HG03521 (cell line): ENCODE measurements around the gene MDC1.
A peak's percentile ranks its signal among the peaks of the same experiment; 100 is the strongest.
"Not testable (repeated sequence)": the region's sequence is repeated elsewhere in the genome, so short reads cannot be mapped to it uniquely, and the experiment has no call there.

Experiments used
- ATAC-seq: cut with Tn5 transposase; IDR thresholded peaks from one replicate; pipeline ENCODE4 v1.9.1; 2021; ENCODE audit warnings: mild to moderate bottlenecking, moderate library complexity; ENCODE audit not compliant: unreplicated experiment

Gene MDC1

DNA sequence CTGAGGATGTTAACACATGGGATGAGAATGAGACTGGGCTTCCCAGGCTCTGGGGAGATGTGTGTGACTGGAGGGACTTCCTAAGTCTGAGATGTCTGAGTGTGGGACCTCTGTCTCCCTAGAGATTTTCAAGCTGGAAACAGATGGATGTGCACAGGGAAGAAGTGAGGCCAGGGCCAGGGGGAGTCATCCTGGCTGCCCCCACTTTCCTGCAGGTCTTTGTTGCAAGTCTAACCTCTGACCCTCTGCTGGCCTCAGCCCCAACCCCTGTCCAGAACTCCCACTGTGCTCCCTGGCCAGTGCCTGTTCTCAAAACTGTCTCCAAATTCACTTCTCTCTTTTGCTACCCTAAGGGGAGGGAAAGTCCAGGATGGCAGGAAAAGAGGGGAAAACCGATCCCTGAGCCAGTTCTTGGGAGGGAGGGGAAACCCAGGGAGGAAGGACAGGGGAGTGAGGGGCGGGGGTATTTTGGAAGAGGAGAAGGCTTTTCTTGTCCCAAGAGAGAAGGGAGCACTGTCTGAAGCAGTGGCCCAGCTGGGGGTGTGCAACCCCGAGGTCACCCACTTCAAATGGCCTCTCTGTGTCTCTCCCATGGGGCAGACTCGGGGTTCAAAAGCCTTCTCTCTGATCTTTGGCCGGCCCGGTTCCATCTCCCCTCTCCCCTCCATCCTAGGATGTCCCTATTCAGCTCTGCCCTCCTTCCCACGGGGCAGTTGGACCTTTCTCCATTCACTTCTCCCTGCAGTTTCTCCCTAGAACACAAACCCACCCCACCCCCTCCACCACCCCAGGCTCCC, 33.7 kb downstream of the MDC1 start:
- no peak for ATAC-seq

DNA sequence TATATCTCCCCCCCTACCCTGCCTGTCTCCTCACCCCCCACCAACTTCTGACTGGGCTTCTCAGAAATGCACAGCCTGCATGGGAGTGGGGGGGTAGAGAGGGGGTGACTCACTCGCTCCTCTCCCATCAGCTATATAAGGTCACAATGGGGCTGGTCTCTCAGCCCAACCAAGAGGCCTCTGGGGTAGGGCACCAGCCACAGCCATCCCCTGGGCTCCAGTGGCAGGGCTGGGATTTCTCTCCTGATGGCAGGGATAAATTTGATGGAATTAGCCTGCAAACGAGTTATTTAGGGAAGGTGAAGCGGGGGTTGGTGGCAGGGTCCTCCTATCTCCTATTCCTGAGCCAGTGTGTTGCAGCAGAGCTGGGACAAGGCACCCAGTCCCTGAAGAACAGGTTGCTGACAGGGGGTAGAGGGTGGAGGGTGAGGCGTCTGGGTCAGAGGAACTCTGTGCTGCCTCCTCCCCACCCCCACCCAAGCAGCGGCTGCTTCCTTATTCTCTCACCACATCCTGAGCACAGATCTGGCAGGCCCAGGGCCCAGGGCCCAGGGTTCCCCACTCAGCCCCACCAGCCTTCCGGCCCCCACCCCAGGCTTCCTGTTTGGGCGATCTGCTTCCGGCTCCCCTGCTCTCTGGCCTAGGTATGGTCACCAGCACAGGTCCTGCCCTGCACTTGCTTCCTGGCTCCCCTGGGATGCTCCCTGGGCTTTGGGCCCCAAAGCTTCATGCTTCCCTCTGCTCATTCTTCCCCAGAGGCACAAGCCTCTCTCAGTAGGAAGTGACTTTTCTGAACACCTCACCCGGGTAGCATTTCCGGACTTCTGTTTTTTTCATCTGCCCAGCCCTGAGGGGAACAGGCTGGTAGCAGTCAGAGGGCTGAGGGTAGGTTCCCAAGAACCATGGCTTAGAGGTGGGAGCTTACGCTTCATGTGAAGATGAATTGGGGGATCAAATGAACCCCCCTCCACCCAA, 34.7 kb downstream of the MDC1 start:
- peak; percentile 31 for ATAC-seq

DNA sequence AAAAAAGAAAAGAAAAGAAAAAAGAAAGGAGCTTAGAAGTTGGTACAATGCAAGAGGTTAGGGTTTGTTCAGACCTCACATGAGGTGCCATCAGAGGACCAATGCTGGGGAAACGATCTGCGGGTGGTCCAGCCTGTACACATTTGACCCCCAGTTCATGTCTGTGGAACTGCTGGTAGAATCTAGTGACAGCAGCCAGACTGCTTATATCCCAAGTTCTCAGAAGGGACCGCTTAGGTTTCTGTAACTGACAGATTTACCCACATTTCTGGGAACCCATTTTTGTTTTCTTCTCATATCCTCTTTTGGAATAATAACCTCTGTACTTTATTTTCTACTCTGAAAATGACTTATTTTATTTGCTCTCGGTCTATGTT, 35.3 kb downstream of the MDC1 start:
- no peak for ATAC-seq

DNA sequence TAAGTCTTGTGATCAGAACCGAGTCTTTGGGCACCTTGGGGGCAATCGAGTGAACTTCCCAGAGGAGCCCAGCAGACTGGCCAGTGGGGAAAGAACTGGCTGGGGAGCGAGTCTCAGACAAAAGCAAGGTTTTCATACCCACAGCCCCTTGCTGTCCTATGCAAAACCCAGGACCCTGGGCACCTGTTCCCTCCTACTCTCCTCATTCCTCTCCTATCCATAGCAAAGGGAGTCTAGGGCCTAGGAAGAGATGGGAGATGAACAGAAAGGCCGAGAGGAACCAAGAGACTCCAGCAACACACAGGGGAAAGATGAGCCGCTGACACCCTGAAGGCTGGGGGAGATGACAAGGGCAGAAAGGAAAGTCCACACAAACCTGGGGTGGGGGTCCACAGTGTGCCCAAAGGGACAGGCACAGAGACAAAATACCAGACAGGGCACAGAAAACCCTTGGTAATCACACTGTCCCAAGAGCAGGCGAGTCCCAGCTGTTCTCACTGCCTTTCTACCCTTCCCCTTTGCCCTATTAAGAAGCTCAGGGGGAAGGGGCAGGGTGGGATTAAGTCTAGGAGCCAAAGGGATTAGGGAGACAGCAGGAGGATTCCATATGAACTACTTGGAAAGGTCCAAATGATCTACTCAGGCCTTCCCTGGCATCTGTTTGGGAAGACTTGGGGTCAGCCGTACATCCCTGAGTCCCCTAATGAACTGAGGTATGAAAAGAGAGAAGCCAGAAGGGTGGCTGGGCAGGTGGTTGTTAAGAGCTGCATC, 37.1 kb downstream of the MDC1 start:
- ATAC-seq: no peak

DNA sequence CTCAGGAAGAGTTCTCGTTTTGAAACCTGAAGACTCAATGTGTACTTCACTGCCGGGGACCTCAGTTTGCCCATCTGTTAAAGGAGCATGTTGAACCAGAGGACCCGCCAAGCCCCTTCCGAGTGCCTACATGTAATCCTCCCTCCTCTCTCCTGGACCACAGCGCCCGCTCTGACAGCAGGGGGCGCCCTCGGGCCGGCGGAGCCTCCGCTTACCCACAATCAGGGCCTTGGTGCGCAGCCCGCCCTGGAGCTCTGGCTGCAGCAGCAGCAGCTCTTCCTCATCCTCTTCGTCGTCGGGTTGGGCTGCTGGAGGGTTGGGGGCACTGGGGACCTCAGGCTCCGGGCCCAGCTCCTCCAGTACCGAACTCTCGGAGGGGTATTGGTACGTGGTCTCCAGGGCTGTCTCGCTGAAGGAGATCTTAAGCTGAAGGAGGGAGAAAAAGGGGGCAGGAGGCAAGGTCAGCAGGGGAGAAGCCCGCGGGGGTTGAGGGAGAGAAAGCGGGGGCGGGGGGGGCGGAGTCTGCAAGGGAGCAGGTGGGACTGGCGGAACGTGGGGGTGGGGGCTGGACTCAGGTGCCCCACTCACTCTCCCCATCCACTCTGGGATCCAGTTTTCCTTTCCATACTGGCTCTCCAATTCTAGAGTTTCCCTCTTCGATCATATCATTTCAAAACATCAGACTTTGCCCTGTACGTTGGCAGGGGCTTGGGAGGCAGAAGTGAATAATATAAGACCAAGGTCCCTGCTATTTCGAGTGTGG, 37.9 kb downstream of the MDC1 start:
- no peak for ATAC-seq

DNA sequence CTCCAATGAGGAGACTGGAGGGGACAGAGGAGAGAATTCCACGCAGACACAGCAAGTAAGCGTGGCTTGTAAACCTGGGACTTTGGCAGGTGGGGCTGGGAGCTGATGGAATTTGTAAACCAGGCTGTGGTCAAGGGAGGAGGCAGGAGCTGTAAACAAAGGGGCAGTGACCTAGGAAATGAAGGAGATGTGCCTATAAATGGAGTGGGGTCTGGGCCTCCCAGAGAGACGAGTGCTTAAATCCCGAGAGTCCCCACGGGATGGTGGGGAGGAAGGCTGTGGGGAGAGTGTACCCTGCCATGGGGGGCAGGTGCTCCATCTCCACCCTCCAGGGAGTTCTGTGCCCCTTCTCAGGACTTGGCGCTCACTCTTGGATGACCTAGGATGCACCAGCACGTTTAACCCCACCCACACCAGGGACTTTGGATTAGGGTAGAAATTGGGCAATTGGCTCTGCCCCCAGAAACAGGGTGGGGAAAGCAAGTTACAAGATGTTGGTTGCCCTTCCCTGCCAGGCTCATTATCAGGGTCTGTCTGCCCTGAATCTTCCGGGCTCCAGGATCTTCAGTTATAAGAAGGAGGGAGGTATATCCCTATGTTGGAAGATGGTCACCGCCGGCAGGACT, 40.3 kb downstream of the MDC1 start:
- ATAC-seq: no peak

DNA sequence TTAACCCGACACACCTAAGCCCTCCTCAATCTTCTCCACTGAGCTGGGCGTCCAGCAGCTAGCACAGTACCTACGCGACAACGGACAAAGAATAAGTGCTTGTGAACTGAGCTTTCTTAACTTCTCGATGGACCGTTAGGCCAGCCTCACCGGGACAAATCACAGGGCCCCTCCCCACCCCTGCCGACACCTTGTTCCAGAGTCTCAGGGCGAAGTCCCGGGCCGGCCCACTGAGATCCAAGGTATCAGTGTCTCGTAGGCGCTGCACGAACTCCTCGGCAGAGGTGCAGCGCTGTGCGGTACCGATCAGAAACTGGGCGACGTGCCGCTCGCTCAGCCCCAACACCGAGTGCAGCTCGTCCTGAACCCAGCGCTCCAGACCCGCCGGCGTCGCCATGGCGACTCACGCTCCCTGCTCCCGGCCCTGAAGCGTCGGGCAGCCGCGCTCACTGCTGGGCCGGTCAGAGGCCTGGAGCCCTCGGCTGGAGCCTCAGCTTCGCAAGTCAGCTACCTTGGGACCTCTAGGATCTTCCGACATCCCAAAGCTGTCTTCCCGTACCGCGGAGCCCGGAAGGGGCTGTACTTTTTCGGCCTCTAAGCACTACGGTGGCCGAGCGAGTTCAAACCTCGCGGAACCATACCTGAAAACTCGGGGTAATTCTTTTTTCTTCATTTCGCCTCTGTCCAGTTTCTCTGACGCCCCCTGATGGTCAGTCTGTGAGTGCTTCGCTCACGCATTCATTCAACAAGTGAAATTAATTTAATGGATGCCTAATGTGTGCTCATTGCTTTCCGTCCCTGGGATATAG, 44.4 kb downstream of the MDC1 start, which contains the start of gene DHX16:
TSS of gene DHX16 (minus strand) at position 562 of the 809 bp plus-strand sequence. CDS start at position 397, 165 bp downstream.
- peak; percentile 65 for ATAC-seq

DNA sequence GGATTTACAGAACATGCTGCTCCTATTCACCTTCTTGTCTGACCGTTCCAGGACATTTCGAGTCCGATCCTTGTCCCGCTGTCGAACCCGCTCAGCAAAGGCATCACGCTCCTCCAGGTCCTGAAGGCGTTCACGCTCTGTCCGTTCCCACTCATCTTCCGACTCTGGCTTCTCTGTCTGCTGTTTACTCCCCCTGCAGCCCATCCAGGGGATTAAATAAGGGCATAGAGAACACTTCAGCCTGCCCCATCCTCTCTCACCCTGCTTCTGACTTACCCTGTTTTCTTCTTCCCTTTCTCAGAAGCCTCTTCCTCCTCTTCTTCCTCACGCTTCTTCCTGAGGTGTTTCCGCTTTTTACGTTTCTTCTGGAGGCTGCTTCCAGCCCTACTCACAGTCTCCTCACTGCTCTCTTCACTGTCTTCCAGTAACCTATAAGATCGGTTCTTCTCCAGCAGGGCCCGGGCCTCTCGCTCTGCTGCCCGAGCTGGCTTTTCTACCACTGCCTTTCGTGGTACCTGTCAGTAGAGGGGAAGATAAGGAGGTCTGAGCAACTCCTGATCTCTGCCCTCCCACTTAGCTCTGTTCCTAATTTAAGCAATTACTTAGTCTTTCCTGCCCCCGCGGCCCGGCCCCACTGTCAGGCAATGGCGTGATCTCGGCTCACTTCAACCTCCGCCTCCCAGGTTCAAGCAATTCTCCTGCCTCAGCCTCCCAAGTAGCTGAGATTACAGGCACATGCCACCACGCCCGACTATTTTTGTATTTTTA, 46.1 kb downstream of the MDC1 start:
- ATAC-seq: no peak

DNA sequence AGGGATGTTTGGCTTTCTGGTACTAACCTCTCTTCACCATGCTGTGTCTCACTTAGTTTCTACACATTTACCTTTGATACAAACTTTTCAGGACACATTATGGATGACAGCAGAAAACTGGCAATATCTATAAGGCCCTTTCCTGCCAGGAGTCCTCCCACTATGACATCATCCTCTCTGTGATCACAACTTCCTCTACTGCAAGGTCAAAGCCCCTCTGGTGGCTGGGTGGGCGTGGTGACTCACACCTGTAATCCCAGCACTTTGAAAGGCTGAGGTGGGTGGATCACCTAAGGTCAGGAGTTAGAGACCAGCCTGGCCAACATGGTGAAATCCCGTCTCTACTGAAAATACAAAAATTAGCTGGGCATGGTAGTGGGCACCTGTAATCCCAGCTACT, 50.8 kb downstream of the MDC1 start:
- not testable (repeated sequence) for ATAC-seq

DNA sequence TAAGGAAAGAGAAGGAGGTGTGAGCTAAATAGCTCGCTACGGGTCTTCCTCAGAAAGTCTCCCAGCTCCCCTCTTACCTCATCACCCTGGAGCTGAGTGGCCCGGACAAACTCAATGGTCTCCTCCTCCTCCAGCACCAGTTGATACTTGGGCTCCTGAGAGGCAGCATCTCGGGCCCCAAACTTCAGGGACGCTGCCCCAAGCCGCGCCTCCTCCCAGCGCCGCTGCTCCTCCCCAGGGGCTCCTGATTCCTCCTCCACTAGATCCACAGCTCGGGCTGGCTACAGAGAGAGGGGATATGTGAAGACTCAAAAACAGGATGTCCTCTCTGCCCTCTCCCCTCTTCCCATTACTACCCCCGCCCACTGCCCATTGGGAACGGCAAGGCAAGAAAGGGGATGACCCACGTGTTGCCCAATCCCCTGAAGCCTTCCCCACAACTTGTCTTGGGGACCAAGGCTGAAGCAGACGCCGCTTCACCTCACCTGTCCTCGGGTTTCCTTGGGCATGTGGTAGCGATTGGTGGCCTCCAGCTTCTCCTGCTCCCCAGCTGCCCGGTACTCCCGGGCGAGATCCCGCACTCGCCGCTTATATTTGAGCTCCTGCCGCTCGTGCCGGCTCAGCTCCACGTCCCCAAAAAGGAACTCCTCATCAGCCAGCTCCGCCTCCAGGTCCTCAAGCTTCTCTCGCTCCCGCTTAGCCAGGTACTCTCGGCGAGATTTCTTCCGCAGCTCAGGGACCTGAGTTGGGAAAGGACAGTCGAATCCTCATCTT, 51.9 kb downstream of the MDC1 start:
- ATAC-seq: no peak

DNA sequence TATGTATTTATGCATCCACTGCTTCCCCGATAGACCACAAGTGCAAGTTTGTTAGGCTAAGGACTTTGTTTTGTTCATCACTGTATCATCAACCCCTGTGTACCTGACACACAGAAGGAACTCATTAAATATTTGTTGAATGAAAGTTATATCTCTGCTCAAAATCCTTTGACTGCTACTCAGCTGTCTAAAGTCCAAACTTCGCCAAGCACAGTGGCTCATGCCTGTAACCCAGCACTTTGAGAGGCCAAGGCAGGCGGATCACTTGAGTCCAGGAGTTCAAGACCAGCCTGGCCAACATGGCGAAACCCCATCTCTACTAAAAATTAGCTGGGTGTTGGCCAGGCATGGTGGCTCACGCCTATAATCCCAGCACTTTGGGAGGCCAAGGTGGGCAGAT, 59.2 kb downstream of the MDC1 start:
- ATAC-seq: not testable (repeated sequence)

DNA sequence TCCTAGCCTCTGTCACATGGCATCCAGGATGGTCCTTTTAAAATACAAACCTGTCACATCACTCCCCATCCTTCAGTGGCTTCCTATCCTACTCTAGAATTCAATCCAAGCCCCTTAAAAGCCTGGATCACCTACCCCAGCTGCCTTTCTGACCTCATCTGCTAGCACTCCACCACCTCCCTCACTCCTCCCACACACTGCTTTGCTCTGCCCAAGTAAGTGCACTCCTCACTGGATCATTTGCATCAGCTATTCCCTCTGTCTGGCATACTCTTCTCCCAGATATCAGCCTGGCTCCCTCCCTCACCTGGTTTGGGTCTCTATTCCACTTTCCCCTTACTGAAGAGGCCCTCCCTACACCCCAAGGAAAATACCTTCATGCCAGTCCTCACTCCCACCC, 59.6 kb downstream of the MDC1 start:
- ATAC-seq: no peak

DNA sequence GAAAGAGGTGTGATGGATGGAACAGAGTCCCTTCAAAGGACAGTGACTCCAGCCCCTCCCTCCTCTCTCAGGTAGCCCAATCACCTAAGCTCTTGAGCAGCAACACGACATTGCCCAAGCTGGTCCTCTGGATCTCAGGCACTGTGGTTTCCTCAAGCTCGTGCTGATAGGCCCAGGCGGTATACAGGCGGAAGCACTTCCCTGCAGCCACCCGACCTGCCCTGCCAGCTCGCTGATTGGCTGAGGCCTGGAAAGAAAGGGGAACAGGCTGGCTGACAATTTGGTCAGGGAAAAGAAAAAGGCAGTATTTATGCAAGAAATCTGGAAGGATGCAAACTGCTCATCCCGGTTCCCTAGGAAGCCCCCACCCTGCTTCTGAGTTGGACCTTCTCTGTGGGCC, 60.6 kb downstream of the MDC1 start:
- no peak for ATAC-seq

DNA sequence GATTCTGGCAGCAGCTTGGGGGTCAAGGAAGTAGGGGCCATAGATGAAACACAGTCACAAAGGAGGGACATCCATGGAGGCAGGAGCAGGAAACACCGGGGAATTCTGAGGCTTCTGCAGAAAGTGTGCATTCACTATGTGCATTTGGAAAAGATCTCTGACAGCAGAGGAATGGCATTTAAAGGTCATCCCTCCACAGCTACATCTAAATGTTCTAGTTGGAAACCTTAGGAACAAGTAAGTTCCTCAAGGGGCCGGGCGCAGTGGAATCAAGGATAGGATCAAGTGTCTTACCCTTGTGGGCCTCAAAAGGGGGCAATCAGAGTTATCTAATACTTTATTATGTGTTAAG, 61.4 kb downstream of the MDC1 start:
- ATAC-seq: no peak

DNA sequence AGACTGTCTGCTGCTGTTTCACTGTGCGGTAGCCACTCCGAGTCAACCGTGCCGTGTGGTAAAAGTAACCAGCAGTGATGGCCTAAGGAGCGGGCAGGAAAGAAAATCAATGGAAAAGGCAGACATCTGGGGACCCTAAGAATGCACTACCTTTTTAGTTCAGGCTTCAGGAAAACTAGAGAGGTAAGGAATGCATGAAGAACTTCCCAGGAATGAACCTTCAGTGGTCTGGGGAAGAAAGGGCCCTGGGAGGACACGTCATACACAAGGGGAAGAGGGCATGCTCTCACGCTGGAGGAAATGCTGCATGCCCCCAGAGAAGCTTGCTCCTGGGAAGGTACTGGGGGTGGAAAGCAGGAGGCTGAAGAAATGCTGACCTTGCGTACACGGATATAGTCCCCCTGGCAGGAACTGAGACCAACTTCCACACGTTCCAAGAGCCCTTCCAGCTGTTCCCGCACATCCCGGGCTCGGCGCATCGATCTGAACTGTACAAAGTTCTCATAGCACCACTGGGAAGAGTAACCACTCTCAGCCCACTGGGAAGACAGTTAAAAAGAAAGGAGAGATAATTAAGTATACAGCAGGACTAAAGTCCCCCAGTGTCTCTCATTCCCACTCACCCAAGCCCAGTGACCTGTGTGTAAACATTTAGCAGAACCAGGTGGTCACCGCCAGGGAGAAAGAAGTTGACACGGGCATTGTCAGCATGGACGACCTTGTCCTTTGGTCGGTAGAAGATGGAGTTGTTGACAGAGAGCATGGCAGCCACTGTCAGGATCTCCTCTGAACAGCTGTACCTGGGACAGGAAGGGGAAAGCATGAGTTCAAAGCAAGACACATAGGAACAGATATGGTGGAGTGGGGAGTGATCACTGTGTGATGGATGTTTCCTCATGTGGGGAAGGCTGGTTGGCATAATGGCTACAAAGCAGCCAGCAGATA, 62.0 kb downstream of the MDC1 start:
- ATAC-seq: no peak

DNA sequence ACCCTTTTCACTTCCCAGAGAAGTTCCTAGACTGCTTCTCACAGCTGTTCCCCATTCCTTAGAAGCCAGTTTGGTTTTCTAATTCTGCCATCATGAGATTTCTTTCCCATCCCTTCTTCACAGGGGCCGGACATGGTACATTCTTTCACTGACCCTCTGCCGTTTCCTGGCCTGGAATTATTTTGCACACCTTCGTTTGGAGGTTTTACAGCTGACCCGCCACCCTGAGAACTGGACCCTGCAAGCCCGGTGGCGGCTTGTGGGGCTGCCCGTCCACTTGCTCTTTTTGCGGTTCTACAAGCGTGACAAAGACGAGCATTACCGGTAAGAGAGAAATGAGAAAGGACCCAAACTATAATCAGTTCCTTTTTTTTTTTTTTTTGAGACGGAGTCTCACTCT, 65.9 kb downstream of the MDC1 start:
- ATAC-seq: no peak
